Measurements from ENCODE around the gene RBL2. TPM values are rescaled to one million over a fixed set of nuclear protein-coding genes. Genes with fewer than 3 reads are reported as not detected.

Gene RBL2
- total RNA-seq, 2 donors from 2014 or later: 75.8 to 127 TPM

DNA sequence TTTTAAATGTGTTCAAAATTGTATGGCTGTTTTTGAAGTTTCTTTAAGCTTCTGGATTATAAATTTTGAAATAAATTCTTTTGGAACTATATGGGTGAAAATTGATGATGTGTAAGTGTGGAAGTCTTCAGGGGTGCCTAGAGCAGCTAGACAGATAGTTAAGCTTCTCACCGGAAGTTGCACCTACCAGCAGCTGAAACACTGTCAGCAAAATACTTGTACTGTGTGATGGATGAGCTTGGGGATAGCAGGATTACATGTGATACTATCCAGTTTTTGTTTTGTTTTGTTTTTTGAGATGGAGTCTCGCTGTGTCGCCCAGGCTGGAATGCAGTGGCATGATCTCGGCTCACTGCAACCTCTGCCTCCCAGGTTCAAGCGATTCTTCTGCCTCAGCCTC lies 19.7 kb downstream of the RBL2 start:
- peaks cover 38% of the 10 kb centered on the region for H3K36me3 ChIP-seq
- H3K27ac ChIP-seq: no peak overlapping the region
- H3K9me3 ChIP-seq: no peaks in the 10 kb centered on the region
- no peaks in the 10 kb centered on the region for H3K27me3 ChIP-seq (replicated peaks; ENCODE audit: insufficient read depth)
- H3K4me3 ChIP-seq: no peak overlapping the region
- DNase-seq (ENCODE audit: low spot score): no peak
- no peaks in the 10 kb centered on the region for H3K4me1 ChIP-seq (ENCODE audit: control insufficient read depth in 1 of 2, low read depth in 2 of 2)
- no peak for TF ChIP-seq CTCF (IDR thresholded peaks at IDR 0.05)
- no peak for ATAC-seq (ENCODE audit: insufficient number of reproducible peaks, low FRiP score, low read depth)

GRCh38 chr16:53456625-53457024 lies 22.4 kb downstream of the RBL2 start:
- H3K4me3 ChIP-seq: no peak overlapping the region
- peaks cover 51% of the 10 kb centered on the region for H3K36me3 ChIP-seq

DNA sequence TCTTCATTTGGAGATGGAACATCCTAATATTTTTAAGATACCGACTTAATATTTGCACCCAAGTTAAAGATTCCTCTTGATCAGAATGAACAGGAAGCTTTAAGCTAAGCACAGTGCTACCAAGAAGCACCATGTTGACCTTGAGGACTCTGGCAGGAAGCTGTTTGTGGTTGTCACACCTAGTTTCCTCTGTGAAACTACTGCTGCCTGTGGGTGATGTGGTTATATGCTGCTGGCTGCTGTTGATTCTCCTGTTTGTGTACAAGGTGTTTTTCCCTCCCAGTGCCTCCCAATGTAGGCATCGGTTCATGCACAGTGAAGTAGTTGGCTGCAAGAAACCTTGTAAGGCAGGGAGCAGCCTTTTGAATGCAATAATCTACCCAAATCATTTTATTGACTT lies 23.4 kb downstream of the RBL2 start:
- ATAC-seq (ENCODE audit: insufficient number of reproducible peaks, low FRiP score, low read depth): no peak
- peaks cover 48% of the 10 kb centered on the region for H3K36me3 ChIP-seq

More at GRCh38 chr16:53456625-53457024, 22.4 kb downstream of the RBL2 start:
- no peaks in the 10 kb centered on the region for H3K9me3 ChIP-seq
- H3K27me3 ChIP-seq (replicated peaks; ENCODE audit: insufficient read depth): no peaks in the 10 kb centered on the region
- no peak for DNase-seq (ENCODE audit: low spot score)
- H3K27ac ChIP-seq: no peak overlapping the region
- ATAC-seq (ENCODE audit: insufficient number of reproducible peaks, low FRiP score, low read depth): no peak
- TF ChIP-seq CTCF (IDR thresholded peaks at IDR 0.05): no peak
- H3K4me1 ChIP-seq (ENCODE audit: control insufficient read depth in 1 of 2, low read depth in 2 of 2): no peaks in the 10 kb centered on the region

GRCh38 chr16:53458635-53459034 lies 24.4 kb downstream of the RBL2 start:
- Histone ChIP-seq H3K36me3 (peaks cover 47% of the 10 kb centered on the region), H3K4me1 (ENCODE audit: control insufficient read depth in 1 of 2, low read depth in 2 of 2) (no peaks in the 10 kb centered on the region), H3K27me3 (replicated peaks; ENCODE audit: insufficient read depth) (no peaks in the 10 kb centered on the region), H3K9me3 (no peaks in the 10 kb centered on the region), H3K27ac (no peak overlapping the region), H3K4me3 (no peak overlapping the region)
- ATAC-seq (ENCODE audit: insufficient number of reproducible peaks, low FRiP score, low read depth) (no peak), DNase-seq (ENCODE audit: low spot score) (no peak)
- no peak for TF ChIP-seq CTCF (IDR thresholded peaks at IDR 0.05)

More for the DNA sequence above, 23.4 kb downstream of the RBL2 start:
- no peak for TF ChIP-seq CTCF (IDR thresholded peaks at IDR 0.05)
- Histone ChIP-seq H3K27ac (no peak overlapping the region), H3K27me3 (replicated peaks; ENCODE audit: insufficient read depth) (no peaks in the 10 kb centered on the region), H3K4me1 (ENCODE audit: control insufficient read depth in 1 of 2, low read depth in 2 of 2) (no peaks in the 10 kb centered on the region), H3K9me3 (no peaks in the 10 kb centered on the region), H3K4me3 (no peak overlapping the region)
- no peak for DNase-seq (ENCODE audit: low spot score)

DNA sequence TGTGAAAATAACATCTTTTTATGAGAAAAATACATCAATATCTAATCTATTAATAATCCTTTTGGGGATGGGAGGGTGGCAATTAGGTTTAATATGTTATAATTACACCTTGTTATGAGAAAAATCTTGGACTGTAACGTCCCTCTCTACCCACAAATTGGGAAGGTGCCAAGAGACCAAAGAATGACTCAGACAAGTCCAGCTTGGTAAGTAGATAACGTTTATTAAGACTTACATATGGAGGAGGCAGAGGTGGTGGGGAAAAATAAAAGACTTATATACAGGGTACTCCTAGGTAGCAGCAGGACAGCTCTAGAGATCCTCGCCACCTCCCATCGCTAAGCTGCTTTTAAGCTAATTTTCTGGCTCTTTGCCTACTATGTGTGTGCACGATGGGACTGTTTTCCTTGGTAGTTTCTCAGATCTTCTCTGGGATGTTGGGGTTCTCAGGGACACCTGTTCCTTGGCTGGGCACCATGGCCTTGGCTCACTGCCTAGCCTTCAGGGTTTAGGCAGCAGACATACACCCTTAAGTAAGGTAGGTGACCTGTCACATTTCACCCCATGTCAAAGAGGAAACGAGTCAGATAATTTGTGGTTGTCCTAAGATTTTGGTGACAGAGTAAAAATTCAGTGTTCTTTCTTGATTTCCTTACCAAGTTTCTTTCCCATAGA lies 31.5 kb downstream of the RBL2 start:
- peaks cover 0 to 7% of the 10 kb centered on the region in 2 donors for H3K4me1 ChIP-seq (ENCODE audit: control insufficient read depth in 1 of 2, low read depth in 2 of 2)
- H3K27ac ChIP-seq: no peak overlapping the region
- TF ChIP-seq CTCF (IDR thresholded peaks at IDR 0.05): no peak
- ATAC-seq (ENCODE audit: insufficient number of reproducible peaks, low FRiP score, low read depth): no peak
- DNase-seq (ENCODE audit: low spot score): no peak
- H3K27me3 ChIP-seq (replicated peaks; ENCODE audit: insufficient read depth): no peaks in the 10 kb centered on the region
- no peak overlapping the region for H3K4me3 ChIP-seq
- peaks cover 51% of the 10 kb centered on the region for H3K36me3 ChIP-seq
- no peaks in the 10 kb centered on the region for H3K9me3 ChIP-seq
